Uterus (tissue), 2 donors: ENCODE results near the gene FGF19.

Experiments used
- CTCF ChIP-seq, 4 experiments: fragments of 200-600 bp in 2 of 4; fragments of 450-650 bp in 2 of 4; sonication (generic) in 2 of 4; IDR thresholded peaks; one replicate each; pipeline ENCODE4 v1.5.1; 2016 to 2019; ENCODE audit warnings: antibody characterized with exemption in 4 of 4, mild to moderate bottlenecking in 2 of 4, moderate library complexity in 1 of 4
- POLR2A ChIP-seq, 2 donors: fragments of 450-650 bp; IDR thresholded peaks; one replicate each; pipeline ENCODE4 v1.6.1; 2016; ENCODE audit warnings: antibody characterized with exemption in 2 of 2, mild to moderate bottlenecking in 1 of 2, moderate library complexity in 1 of 2

DNA sequence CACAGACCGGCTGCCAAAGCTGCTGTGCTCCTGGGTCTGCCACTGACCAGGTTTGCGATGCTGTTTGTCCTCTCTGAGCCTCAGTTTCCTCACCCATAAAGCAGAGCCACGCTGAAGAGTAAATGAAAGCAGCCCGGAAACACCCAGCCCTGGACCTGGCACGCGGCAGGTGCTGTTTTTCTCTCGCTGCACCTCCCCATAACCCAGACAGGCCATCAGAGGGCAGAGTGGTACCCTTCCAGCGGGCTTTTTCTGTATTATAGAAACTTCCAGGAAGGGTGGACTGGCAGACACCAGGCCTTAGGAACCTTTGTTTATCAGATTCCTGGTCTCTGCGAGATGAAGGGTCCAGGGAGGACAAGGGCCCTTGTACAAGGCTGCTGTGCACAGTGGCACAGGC is 17.9 kb upstream of the FGF19 start:
- TF ChIP-seq POLR2A (IDR thresholded peaks at IDR 0.05) (no peak), CTCF (IDR thresholded peaks at IDR 0.05) (no peak)
